Aorta (tissue), 5 donors: ENCODE results near the gene SNX30. TPM values are rescaled to one million over a fixed set of nuclear protein-coding genes. Genes with fewer than 3 reads are reported as not detected.

Experiments
- ATAC-seq: fragments of 200-7000 bp; cut with Tn5 transposase; one replicate; pipeline ENCODE4 v1.9.1; 2022; ENCODE audit warnings: moderate library complexity; ENCODE audit not compliant: low FRiP score
- DNase-seq, 2 donors: peaks; one replicate each; pipeline ENCODE4 v3.0.0-alpha.2; 2020
- H3K27ac ChIP-seq, 2 donors: one replicate each; pipeline ENCODE4 v1.5.1; 2013; ENCODE audit warnings: low read length in 2 of 2, mild to moderate bottlenecking in 2 of 2, moderate library complexity in 2 of 2, control low read depth in 1 of 2, inconsistent platforms in 1 of 2, low read depth in 1 of 2
- H3K27me3 ChIP-seq, 2 donors: one replicate each; pipeline ENCODE4 v1.6.1; 2013; ENCODE audit warnings: control low read depth in 1 of 2, low read length in 1 of 2, mild to moderate bottlenecking in 1 of 2, moderate library complexity in 1 of 2; ENCODE audit not compliant: insufficient read depth in 2 of 2, control insufficient read depth in 1 of 2
- H3K36me3 ChIP-seq, 2 donors: one replicate each; pipeline ENCODE4 v1.6.1; 2013; ENCODE audit warnings: control low read depth in 1 of 2, low read length in 1 of 2, mild to moderate bottlenecking in 1 of 2; ENCODE audit not compliant: insufficient read depth in 2 of 2, control insufficient read depth in 1 of 2
- H3K4me1 ChIP-seq, 2 donors: one replicate each; pipeline ENCODE4 v1.6.1; 2013; ENCODE audit warnings: low read length in 2 of 2, control low read depth in 1 of 2, mild to moderate bottlenecking in 1 of 2, moderate library complexity in 1 of 2; ENCODE audit not compliant: insufficient read depth in 2 of 2, control insufficient read depth in 1 of 2
- H3K4me3 ChIP-seq, 2 donors: one replicate each; pipeline ENCODE4 v1.5.1; 2013; ENCODE audit warnings: low read length in 2 of 2, control low read depth in 1 of 2, mild to moderate bottlenecking in 1 of 2
- H3K9me3 ChIP-seq: one replicate; pipeline ENCODE4 v1.6.1; 2013; ENCODE audit warnings: mild to moderate bottlenecking, low read length; ENCODE audit not compliant: control insufficient read depth
- WGBS, 2 donors: extraction: QIAGEN DNeasy Blood & Tissue Kit; methylation state at CpG; one replicate each; pipeline ENCODE4 v1.1.7; 2013; 5-methylcytosine and 5-hydroxymethylcytosine counted together
- intact Hi-C, 2 donors: fragments of 100-400 bp; cut with DNase I; formaldehyde crosslinking; loops; one replicate each; pipeline versions ENCODE4 v1.14.2 to v1.15.0; 2022
- polyA plus RNA-seq, 2 donors: library from polyadenylated mRNA; stranded (reverse); fragments of 200-250 nt; gene quantifications; one replicate each; pipeline ENCODE4 v1.2.3, GENCODE V29; 2013
- total RNA-seq, 2 donors: library from RNA; stranded (reverse); fragmentation: NEBNext Ultra II Directional; extraction: Animal tissue kit (Norgen Biotek cat#: 25700); gene quantifications; one replicate each; pipeline ENCODE4 v1.2.1, GENCODE V29; 2021
- donor health status: healthy with polysubstance abuse.
- donor health status: Bipolar disorder and iron deficiency.
- donor health status: DM: no; HTN: no; CAD: no.
- donor health status: DM: no; HTN: no; CAD: no.
- donor health status: DM: yes; HTN: yes; CAD: no.

The SNX30 gene
- total and polyA plus RNA-seq, 4 donors = 2.8 to 11.3 (median 6.7) TPM

- no peak for DNase-seq
- no peak for ATAC-seq
- WGBS, 2 donors = 79 to 81% methylated on average over 4 of the region's 4 CpGs
- Histone ChIP-seq H3K4me3 (no peak overlapping the region), H3K36me3 (no peaks in the 10 kb centered on the region), H3K27me3 (no peaks in the 10 kb centered on the region), H3K9me3 (no peaks in the 10 kb centered on the region), H3K4me1 (no peaks in the 10 kb centered on the region), H3K27ac (no peak overlapping the region)
- intact Hi-C loops = no loop called here
These were observed 6.4 kb upstream of the SNX30 start for GRCh38 chr9:112744177-112744576.

- H3K27ac ChIP-seq = no peak overlapping the region
- no peaks in the 10 kb centered on the region for H3K4me1 ChIP-seq
- no peaks in the 10 kb centered on the region for H3K36me3 ChIP-seq
- DNase-seq = no peak
- 86 to 88% methylated on average over 7 of the region's 7 CpGs for WGBS, 2 donors
- H3K27me3 ChIP-seq = no peaks in the 10 kb centered on the region
- ATAC-seq = no peak
- intact Hi-C loops = no loop called here
- no peaks in the 10 kb centered on the region for H3K9me3 ChIP-seq
- no peak overlapping the region for H3K4me3 ChIP-seq
These were observed 3.5 kb upstream of the SNX30 start for GRCh38 chr9:112747094-112747493.

- intact Hi-C loops = loop anchor here (2.0 to 5.0 kb wide), 4 partner anchors 32 to 68 kb away; partner anchors contain the start of gene INIP (in 1 of the 2)
- no peaks in the 10 kb centered on the region for H3K36me3 ChIP-seq
- WGBS, 2 donors = 0% methylated on average over 41 to 50 of the region's 50 CpGs
- ATAC-seq = peak; percentile 30
- no peaks in the 10 kb centered on the region for H3K9me3 ChIP-seq
- H3K27ac ChIP-seq = peak overlapping the region in 1 of 2 donors; percentile 5
- H3K4me3 ChIP-seq = peak overlapping the region; percentile 83 to 89
- no peaks in the 10 kb centered on the region for H3K27me3 ChIP-seq
- peaks cover 0 to 1% of the 10 kb centered on the region in 2 donors for H3K4me1 ChIP-seq
- no peak for DNase-seq
These were observed 150 bp downstream of the SNX30 start for GRCh38 chr9:112750764-112751055.

- WGBS, 2 donors = 0% methylated on average over 44 to 49 of the region's 49 CpGs
- ATAC-seq = peak; percentile 12
- Histone ChIP-seq H3K9me3 (no peaks in the 10 kb centered on the region), H3K4me3 (peak overlapping the region; percentile 83 to 89), H3K27me3 (no peaks in the 10 kb centered on the region), H3K4me1 (peaks cover 0 to 1% of the 10 kb centered on the region in 2 donors), H3K36me3 (no peaks in the 10 kb centered on the region), H3K27ac (peak overlapping the region in 1 of 2 donors; percentile 5)
- DNase-seq = peak; percentile 73 to 79
- intact Hi-C loops = loop anchor here (2.0 to 5.0 kb wide), 4 partner anchors 32 to 68 kb away; partner anchors contain the start of gene INIP (in 1 of the 2)
These were observed 666 bp downstream of the SNX30 start for GRCh38 chr9:112751056-112751795.

DNA sequence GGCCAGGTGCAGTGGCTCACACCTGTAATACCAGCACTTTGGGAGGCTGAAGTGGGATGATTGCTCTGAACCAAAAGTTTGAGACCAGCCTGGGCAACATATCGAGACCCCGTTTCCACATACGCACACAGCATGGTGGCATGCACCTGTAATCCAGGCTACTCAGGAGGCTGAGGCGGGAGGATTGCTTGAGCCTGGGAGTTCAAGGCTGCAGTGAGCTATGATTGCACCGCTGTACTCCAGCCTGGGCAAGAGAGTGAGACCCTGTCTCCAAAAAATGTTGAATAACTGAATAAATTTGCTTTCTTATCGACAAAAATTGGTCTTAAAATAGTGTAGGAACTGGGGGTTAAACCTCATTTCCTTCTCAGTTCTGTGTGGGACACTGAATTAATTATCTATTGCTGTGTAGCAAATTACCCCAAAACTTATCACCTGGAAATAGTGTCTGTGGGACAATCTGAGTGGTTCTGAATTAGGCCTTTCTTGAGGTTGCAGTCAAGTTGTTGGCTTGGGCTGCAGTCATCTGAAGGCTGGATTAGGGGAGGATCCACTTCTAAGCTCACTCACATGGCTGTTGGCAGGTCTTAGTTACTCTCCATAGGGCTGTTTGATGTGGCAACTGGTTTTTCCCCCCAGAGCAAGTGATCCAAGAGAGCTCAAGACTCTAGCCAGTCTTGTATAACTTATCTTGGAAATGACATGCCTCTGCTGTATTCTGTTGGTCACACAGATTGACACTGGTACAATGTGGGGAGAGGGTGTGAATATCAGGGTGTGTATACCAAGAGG, 2.0 kb downstream of the SNX30 start:
- WGBS, 2 donors = 79 to 80% methylated on average over 6 of the region's 6 CpGs
- intact Hi-C loops = loop anchor here (5.0 kb wide), 2 partner anchors 35 to 65 kb away; no protein-coding TSS in a partner anchor
- Histone ChIP-seq H3K4me1 (peaks cover 0 to 1% of the 10 kb centered on the region in 2 donors), H3K36me3 (no peaks in the 10 kb centered on the region), H3K27ac (no peak overlapping the region), H3K9me3 (no peaks in the 10 kb centered on the region), H3K27me3 (no peaks in the 10 kb centered on the region), H3K4me3 (no peak overlapping the region)
- ATAC-seq (no peak), DNase-seq (no peak)

DNA sequence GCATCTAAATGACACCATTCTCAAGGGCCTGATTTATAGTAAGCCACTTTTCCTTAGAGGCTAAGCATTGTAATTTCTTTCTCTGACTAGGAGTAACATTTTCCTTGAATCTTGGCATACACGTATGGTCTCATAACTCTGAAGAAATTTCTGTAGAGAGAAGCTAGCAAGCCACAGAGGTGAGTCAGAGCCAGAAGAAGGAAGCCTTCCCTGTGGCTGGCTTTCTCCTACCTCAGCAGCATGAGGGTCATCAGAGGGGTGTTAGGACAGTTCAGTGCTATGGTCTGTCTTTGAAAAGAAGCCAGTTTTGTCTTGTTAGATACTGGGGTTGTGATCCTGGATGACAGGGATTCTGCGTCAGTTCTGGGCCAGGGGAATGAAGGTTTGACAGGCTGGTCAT, 3.2 kb downstream of the SNX30 start:
- intact Hi-C loops = loop anchor here (5.0 kb wide), 2 partner anchors 34 to 64 kb away; no protein-coding TSS in a partner anchor
- Histone ChIP-seq H3K4me1 (peaks cover 0 to 1% of the 10 kb centered on the region in 2 donors), H3K4me3 (no peak overlapping the region), H3K27me3 (no peaks in the 10 kb centered on the region), H3K27ac (peak overlapping the region in 1 of 2 donors; percentile 78), H3K36me3 (no peaks in the 10 kb centered on the region), H3K9me3 (no peaks in the 10 kb centered on the region)
- WGBS, 2 donors = 42 to 43% methylated on average over 2 of the region's 2 CpGs
- no peak for ATAC-seq
- DNase-seq = no peak

GRCh38 chr9:112754578-112754977, 4.0 kb downstream of the SNX30 start:
- no peaks in the 10 kb centered on the region for H3K27me3 ChIP-seq
- ATAC-seq (no peak), DNase-seq (no peak)
- peak overlapping the region in 1 of 2 donors; percentile 19 for H3K27ac ChIP-seq
- intact Hi-C loops = loop anchor here (5.0 kb wide), 2 partner anchors 33 to 63 kb away; no protein-coding TSS in a partner anchor
- H3K4me3 ChIP-seq = no peak overlapping the region
- H3K4me1 ChIP-seq = peaks cover 0 to 1% of the 10 kb centered on the region in 2 donors
- no peaks in the 10 kb centered on the region for H3K36me3 ChIP-seq
- 30 to 38% methylated on average over 3 of the region's 3 CpGs for WGBS, 2 donors
- H3K9me3 ChIP-seq = no peaks in the 10 kb centered on the region

DNA sequence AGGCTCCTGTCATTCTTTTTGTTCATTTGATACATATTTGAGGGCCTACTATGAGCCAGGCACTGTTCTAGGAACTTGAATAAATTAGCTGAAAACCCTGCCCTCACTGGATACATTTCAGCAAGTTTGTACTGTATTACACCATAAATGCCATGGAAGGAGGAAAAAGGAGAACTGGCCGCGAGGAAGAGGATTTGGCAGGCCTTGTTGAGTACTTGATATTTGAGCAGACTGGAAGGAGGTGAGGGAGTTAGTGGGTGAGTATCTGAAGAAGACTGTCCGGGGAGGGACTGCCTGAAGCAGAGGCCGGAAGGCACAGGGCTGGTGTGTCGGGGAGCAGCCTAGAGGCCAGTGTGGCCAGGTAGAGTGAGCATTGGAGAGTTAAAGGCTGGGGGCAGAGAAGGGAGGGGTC, 4.5 kb downstream of the SNX30 start:
- peaks cover 0 to 1% of the 10 kb centered on the region in 2 donors for H3K4me1 ChIP-seq

More for the DNA sequence above, 4.5 kb downstream of the SNX30 start:
- DNase-seq (no peak), ATAC-seq (no peak)
- intact Hi-C loops = no loop called here
- no peaks in the 10 kb centered on the region for H3K27me3 ChIP-seq
- H3K36me3 ChIP-seq = no peaks in the 10 kb centered on the region
- no peaks in the 10 kb centered on the region for H3K9me3 ChIP-seq
- 41 to 48% methylated on average over 5 of the region's 5 CpGs for WGBS, 2 donors
- H3K4me3 ChIP-seq = no peak overlapping the region
- H3K27ac ChIP-seq = peak overlapping the region in 1 of 2 donors; percentile 27
